Heart right ventricle (tissue), 16 donors: Measurements from ENCODE around the gene RUNX3. TPM values are rescaled to one million over a fixed set of nuclear protein-coding genes. Genes with fewer than 3 reads are reported as not detected.
"Not testable (repeated sequence)": the region's sequence is repeated elsewhere in the genome, so short reads cannot be mapped to it uniquely, and the experiment has no call there.

Experiments used
- ATAC-seq, 8 donors: fragments of 200-7000 bp; cut with Tn5 transposase; one replicate each; pipeline ENCODE4 v1.9.1; 2020; ENCODE audit warnings: mild to moderate bottlenecking in 8 of 8, moderate library complexity in 8 of 8, moderate number of reproducible peaks in 1 of 8
- DNase-seq, 2 donors: peaks; one replicate each; pipeline ENCODE4 v3.0.0-alpha.2; 2020
- H3K27ac ChIP-seq, 10 donors: fragments of 200-600 bp; sonication (generic) in 2 of 10; one replicate each; pipeline versions ENCODE4 v1.5.0 to v1.8.0; 2020 to 2022; ENCODE audit warnings: mild to moderate bottlenecking in 3 of 10
- H3K27me3 ChIP-seq, 7 donors: fragments of 200-600 bp; one replicate each; pipeline ENCODE4 v1.8.0; 2021 to 2022; ENCODE audit warnings: mild to moderate bottlenecking in 2 of 7
- H3K36me3 ChIP-seq, 9 donors: fragments of 200-600 bp; sonication (generic) in 1 of 9; one replicate each; pipeline versions ENCODE4 v1.5.0 to v1.8.0; 2020 to 2022; ENCODE audit warnings: mild to moderate bottlenecking in 2 of 9
- H3K4me1 ChIP-seq, 9 donors: fragments of 200-600 bp; sonication (generic) in 1 of 9; one replicate each; pipeline versions ENCODE4 v1.5.0 to v1.8.0; 2020 to 2022; ENCODE audit warnings: mild to moderate bottlenecking in 4 of 9
- H3K4me3 ChIP-seq, 10 donors: fragments of 200-600 bp; sonication (generic) in 2 of 10; one replicate each; pipeline versions ENCODE4 v1.5.0 to v1.8.0; 2020 to 2022; ENCODE audit warnings: mild to moderate bottlenecking in 7 of 10, moderate library complexity in 2 of 10
- H3K9me3 ChIP-seq, 11 donors: fragments of 200-600 bp in 10 of 11; sonication (generic) in 2 of 11; one replicate each; pipeline versions ENCODE4 v1.5.0 to v1.8.0; 2013 to 2022; ENCODE audit warnings: mild to moderate bottlenecking in 2 of 11, control low read depth in 1 of 11, moderate library complexity in 1 of 11
- WGBS, 2 donors: extraction: QIAGEN DNeasy Blood & Tissue Kit; methylation state at CpG; one replicate each; pipeline ENCODE4 v1.1.7; 2013; ENCODE audit warnings: inconsistent platforms in 1 of 2; 5-methylcytosine and 5-hydroxymethylcytosine counted together
- intact Hi-C, 10 donors: fragments of 100-400 bp; cut with DNase I; formaldehyde crosslinking; loops; one replicate each; pipeline versions ENCODE4 v1.11.1 to v1.14.2; 2022
- long read RNA-seq, 3 donors: library from polyadenylated mRNA; unstranded; transcript quantifications; one replicate each; pipeline ENCODE4 v2.0.0, GENCODE V29; 2020 to 2021
- polyA plus RNA-seq, 2 donors: library from polyadenylated mRNA; stranded (reverse); fragments of 200-250 nt; gene quantifications; one replicate each; pipeline ENCODE4 v1.2.3, GENCODE V29; 2013
- total RNA-seq, 10 donors: library from RNA; stranded (reverse); fragmentation: NEBNext Ultra II Directional in 3 of 10; extraction: Animal tissue kit (Norgen Biotek cat#: 25700) in 3 of 10; gene quantifications; one replicate each; pipeline versions ENCODE4 v1.2.1 to v1.2.4, GENCODE V29; 2021 to 2023
- TF ChIP-seq, protein P1 (sequence below), 9 donors: fragments of 200-600 bp; sonication (generic) in 2 of 9; IDR thresholded peaks; one replicate each; pipeline versions ENCODE4 v1.5.0 to v1.8.0; 2021 to 2022; ENCODE audit warnings: antibody characterized with exemption in 9 of 9, mild to moderate bottlenecking in 5 of 9, moderate library complexity in 1 of 9
- donor health status: Arrhythmogenic right ventricular cardiomyopathy.
- donor health status: ischemic (EF 13 %, LVEDD 7.1; RV severe dilation, severe dysfunction).
- donor health status: healthy with polysubstance abuse.
- donor health status: DM: no; HTN: yes; CAD: no.
- donor health status: DM: no; HTN: no; CAD: no.
- donor health status: ischemic (EF 25% LVEDD 6.9; RV normal size, moderate dysfunction).
- donor health status: ischemic (EF 25% LVEDD 5.7; RV mildly dilated, moderate dysfunction).
- donor health status: healthy.
- donor health status: DM: yes; HTN: yes; CAD: no.
- donor health status: Ischemic cardiomyopathy.
- donor health status: ischemic (EF 35%, LVEDD 5.7; RV mildly dilated, moderate dysfunction).
- donor health status: nonischemic (EF 11% LVEDD 7.7; RV severe dilation, severe dysfunction).
- donor health status: DM: yes; HTN: yes; CAD: no.
- donor health status: PGD.
- donor health status: ischemic (EF 29% LVEDD 5.4; RV normal size, mild dysfunction).
- donor health status: nonischemic (EF 23%, LVEDD 6.1; RV moderate dilation, normal function).

The RUNX3 gene
- total RNA-seq (1 to 10 TPM in 2 of 10 donors, under 1 TPM in 8; 0.15 to 5.9 (median 0.40) TPM), polyA plus RNA-seq (under 1 TPM; 0.07 to 0.35 TPM)
- long read RNA-seq, donor 1, partial matches to known transcripts: 1 of 2 reads
- long read RNA-seq, donor 1, other reads (novel, unspliced or antisense): 1 of 2 reads
- long read RNA-seq, donor 2, partial matches to known transcripts: 0 of 1 reads
- long read RNA-seq, donor 2, other reads (novel, unspliced or antisense): 0 of 1 reads
- long read RNA-seq, donor 3: 0 reads

DNA sequence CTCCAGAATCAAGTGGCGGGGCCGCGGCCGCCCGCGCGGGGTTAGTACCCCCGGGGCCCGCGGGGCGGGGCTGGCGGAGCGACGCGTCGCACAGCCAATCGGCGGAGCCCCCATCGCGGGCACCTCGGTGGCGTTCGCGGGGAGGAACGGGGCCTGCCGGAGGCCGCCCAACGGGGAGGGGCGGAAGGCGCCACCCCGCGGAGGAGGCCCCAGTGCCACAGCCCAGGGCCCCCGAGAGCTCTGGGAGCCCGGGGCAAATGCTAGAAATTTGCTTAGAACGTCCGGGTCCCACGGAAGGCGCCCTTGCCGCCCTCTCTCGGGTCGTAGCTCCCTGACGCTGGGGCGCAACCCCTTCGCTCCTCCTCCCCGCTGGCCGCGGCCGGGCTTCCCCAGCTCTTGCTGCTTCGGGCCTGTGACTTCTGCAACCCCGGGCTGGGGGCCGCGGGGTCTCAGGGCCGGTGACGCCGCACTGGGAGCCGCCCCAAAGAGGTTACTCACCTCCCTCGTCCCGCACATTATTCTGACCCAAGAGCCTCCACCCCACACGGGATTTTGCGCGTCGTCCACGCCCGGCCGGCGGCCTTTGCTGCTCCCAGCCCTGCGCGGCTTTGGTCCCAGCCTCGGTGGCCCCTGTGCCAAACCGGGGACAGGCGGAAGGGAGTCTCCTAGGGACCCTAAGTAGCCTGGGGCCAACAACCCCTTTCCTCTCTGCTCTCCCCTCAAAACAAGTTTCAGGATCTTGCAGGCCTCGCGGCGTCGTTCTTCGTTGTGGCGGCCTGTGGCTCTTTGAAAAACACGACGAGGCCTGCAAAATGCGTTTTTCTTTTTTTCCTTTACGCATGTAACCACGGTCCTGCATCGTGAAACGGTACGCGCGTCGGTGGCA lies at the start of gene RUNX3:
TSS of gene RUNX3 (minus strand) at position 17 of the 886 bp plus-strand sequence. CDS start 408 bp downstream, outside the sequence.
- H3K36me3 ChIP-seq: no peaks in the 10 kb centered on the region
- H3K4me3 ChIP-seq: peak within 1 kb of the TSS in 9 of 10 donors; percentile 3 to 65 (median 35)
- peaks cover 59 to 98% (median 97%) of the 10 kb centered on the region in 7 donors for H3K27me3 ChIP-seq
- WGBS, 2 donors: 4 to 5% methylated on average over 79 to 88 of the region's 88 CpGs
- no peaks in the 10 kb centered on the region for H3K9me3 ChIP-seq
- intact Hi-C loops: loop anchor here in 8 of 10 donors (5.0 to 10.0 kb wide), 6 partner anchors 104 to 277 kb away; no protein-coding TSS in a partner anchor
- DNase-seq: peak in 1 of 2 donors; percentile 70
- TF ChIP-seq, protein P1, sequence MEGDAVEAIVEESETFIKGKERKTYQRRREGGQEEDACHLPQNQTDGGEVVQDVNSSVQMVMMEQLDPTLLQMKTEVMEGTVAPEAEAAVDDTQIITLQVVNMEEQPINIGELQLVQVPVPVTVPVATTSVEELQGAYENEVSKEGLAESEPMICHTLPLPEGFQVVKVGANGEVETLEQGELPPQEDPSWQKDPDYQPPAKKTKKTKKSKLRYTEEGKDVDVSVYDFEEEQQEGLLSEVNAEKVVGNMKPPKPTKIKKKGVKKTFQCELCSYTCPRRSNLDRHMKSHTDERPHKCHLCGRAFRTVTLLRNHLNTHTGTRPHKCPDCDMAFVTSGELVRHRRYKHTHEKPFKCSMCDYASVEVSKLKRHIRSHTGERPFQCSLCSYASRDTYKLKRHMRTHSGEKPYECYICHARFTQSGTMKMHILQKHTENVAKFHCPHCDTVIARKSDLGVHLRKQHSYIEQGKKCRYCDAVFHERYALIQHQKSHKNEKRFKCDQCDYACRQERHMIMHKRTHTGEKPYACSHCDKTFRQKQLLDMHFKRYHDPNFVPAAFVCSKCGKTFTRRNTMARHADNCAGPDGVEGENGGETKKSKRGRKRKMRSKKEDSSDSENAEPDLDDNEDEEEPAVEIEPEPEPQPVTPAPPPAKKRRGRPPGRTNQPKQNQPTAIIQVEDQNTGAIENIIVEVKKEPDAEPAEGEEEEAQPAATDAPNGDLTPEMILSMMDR (IDR thresholded peaks at IDR 0.05): peak in 1 of 9 donors; percentile 35
- ATAC-seq: peak in 5 of 8 donors; percentile 38 to 72 (median 65)
- peak within 1 kb of the TSS in 2 of 10 donors; percentile 22 to 91 for H3K27ac ChIP-seq
- H3K4me1 ChIP-seq: peaks cover 5 to 61% (median 26%) of the 10 kb centered on the region in 9 donors

DNA sequence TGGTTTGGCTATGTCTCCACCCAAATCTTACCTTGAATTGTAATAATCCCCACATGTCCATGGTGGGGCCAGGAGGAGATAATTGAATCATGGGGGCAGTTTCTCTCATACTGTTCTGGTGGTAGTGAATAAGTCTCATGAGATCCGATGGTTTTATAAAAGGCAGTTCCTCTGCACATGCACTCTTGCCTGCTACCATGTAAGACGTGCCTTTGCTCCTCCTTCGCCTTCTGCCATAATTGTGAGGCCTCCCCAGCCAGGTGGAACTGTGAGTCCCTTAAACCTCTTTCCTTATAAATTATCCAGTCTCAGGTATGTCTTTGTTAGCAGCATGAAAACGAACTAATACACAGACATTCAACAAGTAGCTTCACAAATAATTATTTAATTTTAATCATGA lies 49.2 kb upstream of the RUNX3 start:
- not testable (repeated sequence) for H3K27ac ChIP-seq, H3K4me1 ChIP-seq, H3K36me3 ChIP-seq, ATAC-seq, DNase-seq, H3K4me3 ChIP-seq
- peaks cover 0 to 31% (median 8%) of the 10 kb centered on the region in 7 donors for H3K27me3 ChIP-seq
- WGBS, 2 donors: 81 to 84% methylated on average over 4 of the region's 4 CpGs
- intact Hi-C loops: loop anchor here in 1 of 10 donors (5.0 kb wide), 1 partner anchor 88 kb away; no protein-coding TSS in a partner anchor
- H3K9me3 ChIP-seq: peaks cover 0 to 33% (median 12%) of the 10 kb centered on the region in 11 donors

DNA sequence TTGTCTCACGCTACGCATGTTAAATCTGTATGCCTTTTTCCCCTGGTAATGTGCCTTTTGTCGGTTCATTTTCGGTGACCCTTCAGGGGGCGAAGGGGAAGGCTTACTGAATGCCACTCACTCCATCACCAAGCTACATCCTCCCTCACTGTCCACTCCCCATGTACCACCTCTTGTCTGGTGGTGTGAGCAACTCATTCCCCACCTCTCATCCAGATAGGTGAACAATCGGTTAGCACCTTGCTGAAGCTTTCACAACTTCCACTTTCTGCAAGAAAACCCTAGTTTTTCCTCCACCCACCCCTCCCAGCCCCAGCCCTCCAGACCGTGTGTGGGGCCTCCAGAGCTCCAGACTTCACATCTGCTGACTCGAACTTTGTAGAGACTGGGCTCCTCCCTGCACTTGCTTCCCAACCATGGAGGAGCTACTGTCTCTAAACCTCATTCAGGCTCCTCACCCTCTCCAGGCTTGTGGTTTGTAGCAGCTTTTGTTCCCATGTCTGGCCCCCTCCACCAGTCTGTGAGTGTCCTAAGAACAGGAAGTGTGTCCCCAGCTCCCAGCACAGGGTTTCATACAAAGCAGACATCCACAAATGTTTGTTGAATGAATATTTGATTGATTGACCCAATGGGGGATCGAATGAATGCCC lies 48.4 kb upstream of the RUNX3 start:
- DNase-seq (no peak), ATAC-seq (no peak)
- no peak overlapping the region for H3K4me3 ChIP-seq
- 72 to 73% methylated on average over 9 of the region's 9 CpGs for WGBS, 2 donors
- H3K36me3 ChIP-seq: no peaks in the 10 kb centered on the region
- no peak overlapping the region for H3K27ac ChIP-seq
- intact Hi-C loops: loop anchor here in 1 of 10 donors (5.0 kb wide), 1 partner anchor 89 kb away; no protein-coding TSS in a partner anchor
- no peaks in the 10 kb centered on the region for H3K4me1 ChIP-seq
- peaks cover 0 to 30% (median 8%) of the 10 kb centered on the region in 7 donors for H3K27me3 ChIP-seq
- TF ChIP-seq, protein P1 (IDR thresholded peaks at IDR 0.05): no peak
- peaks cover 0 to 35% (median 12%) of the 10 kb centered on the region in 11 donors for H3K9me3 ChIP-seq

DNA sequence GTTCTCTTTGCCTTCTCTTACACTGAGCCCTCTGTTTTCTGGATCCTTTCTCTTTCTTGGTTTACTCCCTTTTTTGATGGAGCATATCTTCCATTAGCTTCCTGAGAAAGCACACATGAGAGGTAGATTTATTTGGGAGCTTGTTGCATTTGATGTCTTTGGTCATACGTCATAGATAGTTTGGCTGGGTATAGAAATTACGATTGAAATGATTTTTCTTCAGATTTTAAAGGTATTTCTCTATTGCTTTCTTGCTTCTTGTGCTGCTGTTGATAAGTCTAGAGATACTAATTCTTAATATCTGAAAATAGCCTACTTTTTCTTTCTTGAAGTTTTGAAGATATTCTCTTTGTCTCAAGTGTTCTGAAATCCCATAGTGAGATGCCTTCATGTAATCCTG lies 45.3 kb upstream of the RUNX3 start:
- peaks cover 0 to 6% (median 0%) of the 10 kb centered on the region in 9 donors for H3K4me1 ChIP-seq
- ATAC-seq (no peak), DNase-seq (no peak)
- peaks cover 0 to 35% (median 12%) of the 10 kb centered on the region in 11 donors for H3K9me3 ChIP-seq
- H3K4me3 ChIP-seq: no peak overlapping the region
- no peak overlapping the region for H3K27ac ChIP-seq
- TF ChIP-seq, protein P1 (IDR thresholded peaks at IDR 0.05): no peak
- intact Hi-C loops: loop anchor here in 1 of 10 donors (5.0 kb wide), 1 partner anchor 92 kb away; no protein-coding TSS in a partner anchor
- no peaks in the 10 kb centered on the region for H3K36me3 ChIP-seq
- WGBS, 2 donors: 83 to 86% methylated on average over 2 of the region's 2 CpGs
- H3K27me3 ChIP-seq: peaks cover 0 to 44% (median 20%) of the 10 kb centered on the region in 7 donors
